Duodenal mucosa (tissue), 2 donors: ENCODE results near the gene GEMIN7.
"Not testable (repeated sequence)": the region's sequence is repeated elsewhere in the genome, so short reads cannot be mapped to it uniquely, and the experiment has no call there.

Source experiments
- H3K27ac ChIP-seq: one replicate; pipeline ENCODE4 v1.7.0; 2013; ENCODE audit warnings: low read depth, low read length
- H3K27me3 ChIP-seq, 2 donors: one replicate each; pipeline ENCODE4 v1.7.0; 2013; ENCODE audit warnings: low read length in 2 of 2, control low read depth in 1 of 2; ENCODE audit not compliant: insufficient read depth in 2 of 2, control insufficient read depth in 1 of 2
- H3K36me3 ChIP-seq, 2 donors: one replicate each; pipeline ENCODE4 v1.7.0; 2013; ENCODE audit warnings: low read length in 2 of 2, control low read depth in 1 of 2; ENCODE audit not compliant: insufficient read depth in 2 of 2, control insufficient read depth in 1 of 2
- H3K4me1 ChIP-seq, 2 donors: one replicate each; pipeline ENCODE4 v1.7.0; 2013; ENCODE audit warnings: low read length in 2 of 2, control low read depth in 1 of 2; ENCODE audit not compliant: insufficient read depth in 2 of 2, control insufficient read depth in 1 of 2
- H3K4me3 ChIP-seq, 2 donors: one replicate each; pipeline ENCODE4 v1.7.0; 2013; ENCODE audit warnings: low read length in 2 of 2, low read depth in 1 of 2
- H3K9ac ChIP-seq, 2 donors: one replicate each; pipeline ENCODE4 v1.7.0; 2013; ENCODE audit warnings: low read length in 2 of 2, low read depth in 1 of 2
- H3K9me3 ChIP-seq, 2 donors: one replicate each; pipeline ENCODE4 v1.7.0; 2013; ENCODE audit warnings: low read length in 2 of 2, control low read depth in 1 of 2; ENCODE audit not compliant: control insufficient read depth in 1 of 2

GEMIN7 gene

DNA sequence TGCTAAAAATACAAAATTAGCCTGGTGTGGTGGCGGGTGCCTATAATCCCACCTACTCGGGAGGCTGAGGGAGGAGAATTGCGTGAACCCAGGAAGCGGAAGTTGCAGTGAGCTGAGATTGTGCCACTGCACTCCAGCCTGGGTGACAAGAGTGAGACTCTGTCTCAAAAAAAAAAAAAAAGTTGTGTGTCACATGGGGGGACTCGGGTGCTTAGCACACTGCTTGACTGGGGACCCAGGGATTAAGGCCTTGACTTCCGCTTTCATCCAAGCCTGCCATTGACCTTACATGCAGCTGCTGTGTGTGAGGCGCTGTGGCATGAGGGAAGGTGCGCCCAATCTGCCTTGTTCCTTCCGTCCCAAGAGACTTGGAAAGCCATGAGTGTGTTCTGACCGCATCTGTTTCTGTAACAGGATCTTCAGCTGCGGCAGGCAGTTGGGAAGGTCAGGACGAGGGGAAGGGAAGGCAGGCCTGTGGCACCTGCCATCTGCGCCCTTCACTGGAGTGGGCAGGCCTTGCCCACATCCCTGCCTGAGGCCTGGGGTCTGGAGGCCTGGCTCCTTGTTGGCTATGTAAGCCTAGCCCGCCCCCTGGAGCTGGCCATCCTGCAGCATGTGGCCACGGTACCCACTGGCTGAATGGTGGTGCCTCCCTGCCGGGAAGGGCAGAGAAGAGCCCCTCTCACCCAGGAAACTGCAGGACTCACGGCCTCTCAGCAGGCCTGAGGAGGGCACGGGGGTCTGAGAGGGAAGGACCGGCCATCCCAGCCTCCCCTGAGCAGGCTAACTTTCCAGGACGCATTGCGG lies 37.0 kb downstream of the GEMIN7 start:
- Histone ChIP-seq H3K9ac (no peak overlapping the region), H3K4me1 (peaks cover 49 to 52% of the 10 kb centered on the region in 2 donors), H3K27ac (no peak overlapping the region)

GRCh38 chr19:45117167-45117594 lies 38.1 kb downstream of the GEMIN7 start:
- peaks cover 0 to 2% of the 10 kb centered on the region in 2 donors for H3K36me3 ChIP-seq
- H3K4me1 ChIP-seq = peaks cover 48 to 63% of the 10 kb centered on the region in 2 donors
- no peak overlapping the region for H3K9ac ChIP-seq
- H3K27me3 ChIP-seq = no peaks in the 10 kb centered on the region
- H3K9me3 ChIP-seq = no peaks in the 10 kb centered on the region
- no peak overlapping the region for H3K27ac ChIP-seq
- H3K4me3 ChIP-seq = peak overlapping the region in 1 of 2 donors; percentile 28

More for the DNA sequence above, 37.0 kb downstream of the GEMIN7 start:
- Histone ChIP-seq H3K4me3 (no peak overlapping the region), H3K27me3 (no peaks in the 10 kb centered on the region), H3K9me3 (no peaks in the 10 kb centered on the region), H3K36me3 (peaks cover 0 to 3% of the 10 kb centered on the region in 2 donors)

DNA sequence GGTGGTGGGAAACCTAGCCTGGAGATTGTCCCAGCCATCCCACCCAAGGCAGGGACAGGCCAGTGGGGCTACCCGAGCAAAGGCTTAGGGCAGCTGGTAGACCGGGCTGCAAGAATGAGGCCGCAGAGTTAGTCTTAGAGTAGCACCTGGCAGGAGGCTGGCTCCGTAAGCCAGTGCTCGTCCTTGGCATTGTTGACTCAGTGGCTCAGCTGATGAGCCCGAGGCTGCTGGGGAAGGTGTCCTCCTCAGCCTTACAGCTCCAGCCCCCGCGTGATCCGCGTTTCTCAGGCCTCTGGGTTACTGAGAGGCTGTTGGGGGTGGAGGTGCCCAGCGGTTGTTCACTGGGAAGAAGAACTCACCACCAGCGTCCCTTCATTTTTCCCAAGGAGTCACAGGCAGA lies 38.6 kb downstream of the GEMIN7 start:
- Histone ChIP-seq H3K27me3 (no peaks in the 10 kb centered on the region), H3K9ac (no peak overlapping the region), H3K27ac (no peak overlapping the region), H3K36me3 (no peaks in the 10 kb centered on the region), H3K4me3 (no peak overlapping the region), H3K9me3 (no peaks in the 10 kb centered on the region), H3K4me1 (peaks cover 47 to 63% of the 10 kb centered on the region in 2 donors)

GRCh38 chr19:45118106-45118505 lies 39.0 kb downstream of the GEMIN7 start:
- H3K27ac ChIP-seq = no peak overlapping the region
- no peak overlapping the region for H3K4me3 ChIP-seq
- H3K4me1 ChIP-seq = peaks cover 43 to 60% of the 10 kb centered on the region in 2 donors
- H3K9me3 ChIP-seq = no peaks in the 10 kb centered on the region
- no peak overlapping the region for H3K9ac ChIP-seq
- H3K36me3 ChIP-seq = no peaks in the 10 kb centered on the region
- no peaks in the 10 kb centered on the region for H3K27me3 ChIP-seq

- not testable (repeated sequence) for H3K9ac ChIP-seq, H3K27me3 ChIP-seq, H3K36me3 ChIP-seq, H3K4me3 ChIP-seq, H3K9me3 ChIP-seq, H3K27ac ChIP-seq
- H3K4me1 ChIP-seq = peaks cover 36 to 53% of the 10 kb centered on the region in 2 donors
These were observed 39.7 kb downstream of the GEMIN7 start for GRCh38 chr19:45118591-45119355.

GRCh38 chr19:45119582-45119981 lies 40.5 kb downstream of the GEMIN7 start:
- Histone ChIP-seq H3K4me1 (peaks cover 30 to 46% of the 10 kb centered on the region in 2 donors), H3K27ac (no peak overlapping the region), H3K27me3 (no peaks in the 10 kb centered on the region), H3K4me3 (no peak overlapping the region), H3K9me3 (no peaks in the 10 kb centered on the region), H3K36me3 (no peaks in the 10 kb centered on the region), H3K9ac (no peak overlapping the region)

DNA sequence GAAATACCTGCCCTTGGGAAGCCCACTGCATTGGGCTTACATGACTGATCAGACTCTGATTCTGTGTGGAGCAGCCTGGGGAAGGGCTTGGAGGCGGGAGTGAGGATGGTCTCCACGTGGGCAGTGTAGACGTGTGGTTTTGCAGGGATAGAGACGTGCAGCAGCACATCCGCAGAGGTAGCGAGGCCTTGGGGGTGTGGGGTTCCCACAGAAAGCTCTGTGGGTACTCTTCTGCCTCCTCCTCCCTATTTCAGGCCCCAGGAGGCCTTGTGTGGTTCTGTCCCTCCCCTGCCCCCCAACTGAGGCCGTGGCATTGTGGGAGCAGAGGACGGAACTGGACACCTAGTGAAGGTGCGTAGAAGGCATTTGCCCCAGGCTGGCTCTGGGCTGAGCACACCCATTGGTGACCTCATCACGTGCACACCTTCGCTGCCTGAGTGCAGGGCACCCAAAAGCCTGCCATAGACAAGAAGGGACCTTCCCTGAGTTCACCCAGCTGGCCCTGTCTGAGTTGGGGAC lies 42.8 kb downstream of the GEMIN7 start:
- Histone ChIP-seq H3K27ac (no peak overlapping the region), H3K4me1 (peaks cover 29 to 45% of the 10 kb centered on the region in 2 donors), H3K9ac (no peak overlapping the region), H3K9me3 (no peaks in the 10 kb centered on the region), H3K36me3 (peaks cover 0 to 4% of the 10 kb centered on the region in 2 donors), H3K4me3 (no peak overlapping the region), H3K27me3 (no peaks in the 10 kb centered on the region)

DNA sequence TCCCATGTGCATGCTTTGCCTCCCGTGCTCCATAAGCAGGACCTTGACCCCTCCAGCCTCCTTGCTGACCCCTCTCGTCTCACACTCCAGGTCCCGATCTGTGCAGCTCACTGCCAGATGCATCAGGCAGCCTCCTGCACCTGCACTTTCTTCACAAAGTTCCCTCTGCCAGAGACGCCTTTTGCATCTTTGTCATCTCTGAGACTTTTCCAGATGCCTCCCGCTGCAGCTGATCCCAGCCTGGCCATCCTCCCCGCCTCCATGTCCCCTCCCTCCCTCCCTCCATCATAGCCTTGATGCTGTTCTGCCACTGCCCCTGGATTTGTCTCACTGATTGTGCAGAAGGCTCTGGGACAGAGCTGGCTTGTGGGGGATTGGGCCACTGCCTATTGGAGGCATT lies 43.8 kb downstream of the GEMIN7 start:
- no peak overlapping the region for H3K9ac ChIP-seq
- no peaks in the 10 kb centered on the region for H3K9me3 ChIP-seq
- H3K4me1 ChIP-seq = peaks cover 20 to 37% of the 10 kb centered on the region in 2 donors
- H3K4me3 ChIP-seq = no peak overlapping the region
- no peak overlapping the region for H3K27ac ChIP-seq
- no peaks in the 10 kb centered on the region for H3K27me3 ChIP-seq
- H3K36me3 ChIP-seq = peaks cover 0 to 5% of the 10 kb centered on the region in 2 donors

- Histone ChIP-seq H3K4me3 (no peak overlapping the region), H3K27me3 (no peaks in the 10 kb centered on the region), H3K27ac (no peak overlapping the region), H3K4me1 (peaks cover 15 to 31% of the 10 kb centered on the region in 2 donors), H3K9ac (no peak overlapping the region), H3K9me3 (no peaks in the 10 kb centered on the region), H3K36me3 (peaks cover 0 to 5% of the 10 kb centered on the region in 2 donors)
These were observed 44.4 kb downstream of the GEMIN7 start for GRCh38 chr19:45123440-45123850.

GRCh38 chr19:45124021-45124420 lies 45.0 kb downstream of the GEMIN7 start:
- no peaks in the 10 kb centered on the region for H3K9me3 ChIP-seq
- H3K36me3 ChIP-seq = peaks cover 0 to 9% of the 10 kb centered on the region in 2 donors
- no peak overlapping the region for H3K27ac ChIP-seq
- no peak overlapping the region for H3K9ac ChIP-seq
- peaks cover 11 to 27% of the 10 kb centered on the region in 2 donors for H3K4me1 ChIP-seq
- no peaks in the 10 kb centered on the region for H3K27me3 ChIP-seq
- no peak overlapping the region for H3K4me3 ChIP-seq
